ENCODE results near the gene LHX3.

LHX3 gene

GRCh38 chr9:136193891-136194279, 11.0 kb downstream of the LHX3 start:
- CTCF ChIA-PET = no interaction called here
- no peak for TF ChIP-seq ZNF521 (tag by site-specific recombination; IDR thresholded peaks at IDR 0.05)
- TF ChIP-seq ZNF404 (tag by site-specific recombination; IDR thresholded peaks at IDR 0.05) = no peak
- TF ChIP-seq TCF7L2 (IDR thresholded peaks at IDR 0.05; ENCODE audit: borderline replicate concordance, low read depth, low read length) = no peak
- TF ChIP-seq ZNF629 (tag by site-specific recombination; IDR thresholded peaks at IDR 0.05) = no peak
- TF ChIP-seq ZNF513 (tag by site-specific recombination; IDR thresholded peaks at IDR 0.05) = no peak
- no peak for TF ChIP-seq ZNF335 (tag by site-specific recombination; conservative IDR thresholded peaks at IDR 0.05)
- TF ChIP-seq SALL2 (tag by site-specific recombination; IDR thresholded peaks at IDR 0.05; ENCODE audit: borderline replicate concordance) = no peak
- no peak for TF ChIP-seq ZXDB (tag by site-specific recombination; IDR thresholded peaks at IDR 0.05)
- TF ChIP-seq ZNF169 (tag by site-specific recombination; IDR thresholded peaks at IDR 0.05) = no peak
- no peak for TF ChIP-seq ZNF529 (tag by site-specific recombination; IDR thresholded peaks at IDR 0.05; ENCODE audit: insufficient replicate concordance)
- no peak for TF ChIP-seq ZEB2 (tag by site-specific recombination; IDR thresholded peaks at IDR 0.05)
- TF ChIP-seq KLF7 (tag by site-specific recombination; IDR thresholded peaks at IDR 0.05; ENCODE audit: borderline replicate concordance) = no peak
- TF ChIP-seq SP3 (tag by site-specific recombination; IDR thresholded peaks at IDR 0.05) = no peak
- TF ChIP-seq ZFP3 (tag by site-specific recombination; IDR thresholded peaks at IDR 0.05; ENCODE audit: low read depth) = no peak
- no peak for TF ChIP-seq EGR2 (tag by site-specific recombination; IDR thresholded peaks at IDR 0.05; ENCODE audit: low read depth)
- TF ChIP-seq, protein P1, sequence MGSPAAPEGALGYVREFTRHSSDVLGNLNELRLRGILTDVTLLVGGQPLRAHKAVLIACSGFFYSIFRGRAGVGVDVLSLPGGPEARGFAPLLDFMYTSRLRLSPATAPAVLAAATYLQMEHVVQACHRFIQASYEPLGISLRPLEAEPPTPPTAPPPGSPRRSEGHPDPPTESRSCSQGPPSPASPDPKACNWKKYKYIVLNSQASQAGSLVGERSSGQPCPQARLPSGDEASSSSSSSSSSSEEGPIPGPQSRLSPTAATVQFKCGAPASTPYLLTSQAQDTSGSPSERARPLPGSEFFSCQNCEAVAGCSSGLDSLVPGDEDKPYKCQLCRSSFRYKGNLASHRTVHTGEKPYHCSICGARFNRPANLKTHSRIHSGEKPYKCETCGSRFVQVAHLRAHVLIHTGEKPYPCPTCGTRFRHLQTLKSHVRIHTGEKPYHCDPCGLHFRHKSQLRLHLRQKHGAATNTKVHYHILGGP (tag by site-specific recombination; IDR thresholded peaks at IDR 0.05) = no peak
- TF ChIP-seq ZNF692 (tag by site-specific recombination; IDR thresholded peaks at IDR 0.05) = no peak
- TF ChIP-seq ZNF626 (tag by site-specific recombination; IDR thresholded peaks at IDR 0.05) = no peak
- no peak for TF ChIP-seq ZNF548 (tag by site-specific recombination; IDR thresholded peaks at IDR 0.05)
- no peak for TF ChIP-seq ZNF132 (tag by site-specific recombination; IDR thresholded peaks at IDR 0.05; ENCODE audit: borderline replicate concordance)
- H3K4me3 ChIP-seq (ENCODE audit: low read depth, low read length) = no peak overlapping the region
- H3K27ac ChIP-seq (ENCODE audit: extremely low read depth, low read depth, low read length) = no peak overlapping the region
- H3K9me3 ChIP-seq (ENCODE audit: control insufficient read depth, insufficient read depth, low read depth, low read length) = no peaks in the 10 kb centered on the region
- peaks cover 2% of the 10 kb centered on the region; the same call in 1 of the 2 replicates for H3K4me1 ChIP-seq (ENCODE audit: control insufficient read depth, insufficient read depth, low read length)
- POLR2A ChIA-PET = no interaction called here
- no peaks in the 10 kb centered on the region for H3K36me3 ChIP-seq (ENCODE audit: control insufficient read depth in 2 of 2, insufficient read depth in 1 of 2, low read length in 2 of 2)

DNA sequence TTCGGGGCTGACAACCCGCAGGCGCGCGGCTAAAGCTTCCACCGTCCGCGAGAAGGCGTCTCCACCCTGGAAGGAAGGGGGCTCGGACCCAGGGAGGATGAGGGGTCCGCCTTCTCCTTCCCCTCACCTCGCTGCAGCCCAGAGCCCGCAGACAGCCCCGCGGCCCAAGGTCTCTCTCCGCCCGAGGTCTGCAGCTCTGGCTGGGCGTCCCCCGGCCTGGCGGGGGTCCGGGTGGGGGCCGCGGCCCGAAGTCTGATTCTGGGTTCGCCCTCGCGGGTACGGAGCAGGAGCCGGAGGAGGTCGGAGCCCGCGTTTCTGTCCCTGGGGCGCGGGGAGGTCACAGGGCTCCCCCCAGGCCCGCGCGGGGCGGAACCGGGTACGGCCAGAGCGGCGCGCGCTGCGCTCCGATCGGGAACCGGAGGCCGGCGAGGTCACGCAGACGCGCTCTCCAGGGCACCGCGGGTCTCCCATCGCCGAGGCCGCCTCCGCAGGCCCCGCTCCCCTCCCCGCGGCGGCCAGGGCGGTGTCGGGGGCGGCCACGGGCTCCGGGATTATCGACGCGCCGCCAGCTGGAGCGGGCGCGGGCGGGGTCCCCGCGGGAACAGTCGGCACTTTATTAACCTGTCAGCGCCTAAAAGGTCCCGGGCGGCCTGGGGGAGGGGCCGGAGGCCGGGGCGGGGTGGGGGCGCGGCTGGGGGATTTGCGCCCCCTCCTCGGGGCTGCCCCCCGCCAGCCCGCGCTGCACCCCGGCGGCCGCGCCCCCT, 11.6 kb downstream of the LHX3 start:
- CTCF ChIA-PET = interaction anchor here (0.7 kb wide), 1 partner anchor 37 kb away, joined by 3 read pairs; no protein-coding TSS in a partner anchor

More for the DNA sequence above, 11.6 kb downstream of the LHX3 start:
- Histone ChIP-seq H3K36me3 (ENCODE audit: control insufficient read depth in 2 of 2, insufficient read depth in 1 of 2, low read length in 2 of 2) (no peaks in the 10 kb centered on the region), H3K9me3 (ENCODE audit: control insufficient read depth, insufficient read depth, low read depth, low read length) (no peaks in the 10 kb centered on the region), H3K4me1 (ENCODE audit: control insufficient read depth, insufficient read depth, low read length) (peaks cover 2% of the 10 kb centered on the region; the same call in 1 of the 2 replicates), H3K4me3 (ENCODE audit: low read depth, low read length) (no peak overlapping the region), H3K27ac (ENCODE audit: extremely low read depth, low read depth, low read length) (no peak overlapping the region)
- POLR2A ChIA-PET = interaction anchor here (1.1 kb wide), 1 partner anchor 9 kb away, joined by 3 read pairs; no protein-coding TSS in a partner anchor
- TF ChIP-seq GLIS2 (tag by site-specific recombination; IDR thresholded peaks at IDR 0.05) (peak; percentile 19; the same call in 1 of the 2 replicates), ZNF266 (tag by site-specific recombination; IDR thresholded peaks at IDR 0.05; ENCODE audit: low read depth) (no peak), GLI4 (tag by site-specific recombination; IDR thresholded peaks at IDR 0.05) (no peak), KLF1 (tag by site-specific recombination; IDR thresholded peaks at IDR 0.05) (peak; percentile 72), ZNF701 (tag by site-specific recombination; IDR thresholded peaks at IDR 0.05) (no peak), ZBTB26 (tag by site-specific recombination; optimal IDR thresholded peaks at IDR 0.05) (peak; percentile 34), PATZ1 (tag by site-specific recombination; IDR thresholded peaks at IDR 0.05) (peak; percentile 53), ZBTB8A (tag by site-specific recombination; IDR thresholded peaks at IDR 0.05) (0 out of 2 replicates have a peak, but pooled peaks have one; percentile 27), ZFHX2 (tag by site-specific recombination; conservative IDR thresholded peaks at IDR 0.05) (peak; percentile 68)
